ENCODE results near the gene ASXL1.
A peak's percentile ranks its signal among the peaks of the same experiment; 100 is the strongest.

ASXL1 gene

DNA sequence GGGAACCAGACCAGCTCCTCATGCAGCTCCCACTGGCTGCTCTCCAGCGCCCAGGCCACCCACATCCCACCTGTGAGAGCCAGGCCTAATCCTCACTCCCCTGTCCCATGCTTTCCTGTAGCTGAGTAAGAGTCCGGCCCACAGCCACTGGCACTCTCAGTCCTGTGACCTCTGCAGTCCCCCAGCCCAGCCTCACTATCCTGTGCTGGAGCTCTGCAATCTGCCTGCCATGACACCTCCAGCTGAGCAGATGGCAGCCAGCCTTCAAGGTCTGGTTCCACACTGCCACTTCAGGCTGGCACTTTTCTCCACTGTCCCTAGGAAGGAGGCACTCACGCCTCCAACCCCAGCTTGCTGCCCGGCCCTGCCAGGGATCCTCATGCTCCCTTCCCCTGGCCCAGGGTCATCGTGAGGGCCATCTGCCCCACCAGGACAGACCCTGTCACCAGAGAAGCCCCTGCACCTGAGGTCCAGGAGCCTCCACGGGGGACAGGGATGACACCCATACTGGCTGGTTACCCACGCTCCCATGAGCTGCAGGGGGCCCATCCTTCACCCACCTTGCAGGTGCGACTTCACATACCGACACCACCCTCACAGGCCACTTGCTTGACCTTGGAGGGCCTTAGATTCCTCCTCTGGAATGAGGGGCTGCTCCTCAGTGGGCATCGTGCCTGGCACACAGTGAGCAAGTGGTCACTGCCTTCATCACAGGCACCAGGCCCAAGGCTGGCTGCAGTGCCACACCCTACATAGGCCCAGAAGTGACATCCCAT, 100.1 kb downstream of the ASXL1 start:
- Histone ChIP-seq H2BK120ac (ENCODE audit: low read depth, low read length) (peak overlapping the region; percentile 14), H3K4me3 (ENCODE audit: low read length in 2 of 2) (peak overlapping the region; percentile 10 to 53), H3K4me1 (ENCODE audit: control insufficient read depth in 2 of 2, insufficient read depth in 1 of 2, low read depth in 1 of 2, low read length in 2 of 2) (peaks cover 21 to 31% of the 10 kb centered on the region in 2 donors), H3K27ac (replicated peaks; ENCODE audit: low read length) (peak overlapping the region; percentile 85), H3K4ac (ENCODE audit: low read length) (peak overlapping the region; percentile 26), H3K9me3 (replicated peaks in 1 of 2; ENCODE audit: control insufficient read depth in 2 of 2, insufficient read depth in 1 of 2, low read depth in 1 of 2, low read length in 2 of 2) (no peaks in the 10 kb centered on the region), H4K8ac (ENCODE audit: low read depth, low read length) (peak overlapping the region; percentile 19), H3K4me2 (ENCODE audit: insufficient read depth, low read length, poor library complexity, severe bottlenecking) (no peak overlapping the region), H2BK5ac (ENCODE audit: low read length) (peak overlapping the region; percentile 99), H2AK5ac (ENCODE audit: low read depth, low read length) (peak overlapping the region; percentile 82), H3K79me1 (ENCODE audit: low read depth, low read length) (peaks cover 26% of the 10 kb centered on the region), H3K9ac (ENCODE audit: low read depth, low read length, poor library complexity) (peak overlapping the region; percentile 83), H3K23ac (ENCODE audit: low read depth, low read length, poor library complexity) (peak overlapping the region; percentile 85), H2BK15ac (ENCODE audit: low read length) (peak overlapping the region; percentile 97), H2BK12ac (ENCODE audit: low read length) (peak overlapping the region; percentile 73), H3K14ac (ENCODE audit: low read length) (peak overlapping the region; percentile 47), H2AFZ (ENCODE audit: low read length) (peak overlapping the region; percentile 84), H3K36me3 (replicated peaks in 1 of 2; ENCODE audit: control insufficient read depth in 2 of 2, insufficient read depth in 2 of 2, low read length in 2 of 2) (peaks cover 24 to 36% of the 10 kb centered on the region in 2 donors), H3K18ac (ENCODE audit: low read length) (peak overlapping the region; percentile 96), H3K27me3 (ENCODE audit: control insufficient read depth in 3 of 3, insufficient read depth in 3 of 3, low read depth in 1 of 3, low read length in 3 of 3) (peaks cover 0 to 2% (median 0%) of the 10 kb centered on the region in 3 experiments), H4K91ac (ENCODE audit: low read depth, low read length, poor library complexity) (peak overlapping the region; percentile 75)
- no CpG with 5 or more reads among the region's 10 CpGs for WGBS, 2 donors (ENCODE audit: extremely low coverage in 2 of 2, insufficient read length in 2 of 2, insufficient replicate concordance in 1 of 2)
- DNase-seq (ENCODE audit: low spot score), result no peak

DNA sequence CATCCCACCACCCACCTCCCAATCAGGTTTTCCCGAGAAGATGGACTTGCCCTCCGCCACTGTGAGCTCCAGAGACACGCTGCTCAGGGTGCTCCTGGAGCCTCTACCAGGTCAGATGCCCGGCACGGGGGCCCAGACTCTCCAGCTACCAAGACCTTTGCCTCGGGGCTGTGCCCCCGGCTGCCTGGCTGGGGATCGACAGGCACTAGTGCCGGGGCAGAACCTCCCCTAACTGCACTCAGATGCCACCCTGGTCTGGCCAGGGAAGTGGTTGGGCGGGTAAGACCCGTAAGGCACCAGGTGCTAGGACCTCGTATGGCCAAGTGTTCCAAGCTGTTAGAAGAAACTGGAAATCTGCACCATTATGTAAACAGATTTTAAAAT, 100.7 kb downstream of the ASXL1 start:
- no CpG with 5 or more reads among the region's 12 CpGs for WGBS, 2 donors (ENCODE audit: extremely low coverage in 2 of 2, insufficient read length in 2 of 2, insufficient replicate concordance in 1 of 2)
- Histone ChIP-seq H2BK12ac (ENCODE audit: low read length) (no peak overlapping the region), H3K27ac (replicated peaks; ENCODE audit: low read length) (no peak overlapping the region), H3K4me1 (ENCODE audit: control insufficient read depth in 2 of 2, insufficient read depth in 1 of 2, low read depth in 1 of 2, low read length in 2 of 2) (peaks cover 26 to 37% of the 10 kb centered on the region in 2 donors), H3K14ac (ENCODE audit: low read length) (peak overlapping the region; percentile 41), H3K9ac (ENCODE audit: low read depth, low read length, poor library complexity) (peak overlapping the region; percentile 83), H3K4me2 (ENCODE audit: insufficient read depth, low read length, poor library complexity, severe bottlenecking) (no peak overlapping the region), H2AK5ac (ENCODE audit: low read depth, low read length) (peak overlapping the region; percentile 82), H2BK15ac (ENCODE audit: low read length) (peak overlapping the region; percentile 97), H2BK5ac (ENCODE audit: low read length) (peak overlapping the region; percentile 99), H3K36me3 (replicated peaks in 1 of 2; ENCODE audit: control insufficient read depth in 2 of 2, insufficient read depth in 2 of 2, low read length in 2 of 2) (peaks cover 19 to 33% of the 10 kb centered on the region in 2 donors), H4K8ac (ENCODE audit: low read depth, low read length) (peak overlapping the region; percentile 19), H2BK120ac (ENCODE audit: low read depth, low read length) (no peak overlapping the region), H4K91ac (ENCODE audit: low read depth, low read length, poor library complexity) (no peak overlapping the region), H3K23ac (ENCODE audit: low read depth, low read length, poor library complexity) (no peak overlapping the region), H3K4ac (ENCODE audit: low read length) (no peak overlapping the region), H3K9me3 (replicated peaks in 1 of 2; ENCODE audit: control insufficient read depth in 2 of 2, insufficient read depth in 1 of 2, low read depth in 1 of 2, low read length in 2 of 2) (no peaks in the 10 kb centered on the region), H3K27me3 (ENCODE audit: control insufficient read depth in 3 of 3, insufficient read depth in 3 of 3, low read depth in 1 of 3, low read length in 3 of 3) (peaks cover 0 to 2% (median 0%) of the 10 kb centered on the region in 3 experiments), H3K4me3 (ENCODE audit: low read length in 2 of 2) (no peak overlapping the region), H2AFZ (ENCODE audit: low read length) (no peak overlapping the region), H3K79me1 (ENCODE audit: low read depth, low read length) (peaks cover 31% of the 10 kb centered on the region), H3K18ac (ENCODE audit: low read length) (peak overlapping the region; percentile 96)
- no peak for DNase-seq (ENCODE audit: low spot score)

GRCh38 chr20:32460231-32460630, 102.1 kb downstream of the ASXL1 start:
- no peak overlapping the region for H3K4me3 ChIP-seq (ENCODE audit: low read length in 2 of 2)
- H2BK5ac ChIP-seq (ENCODE audit: low read length), result no peak overlapping the region
- H3K14ac ChIP-seq (ENCODE audit: low read length), result peak overlapping the region; percentile 47
- no peak overlapping the region for H3K27ac ChIP-seq (replicated peaks; ENCODE audit: low read length)
- no peak overlapping the region for H3K23ac ChIP-seq (ENCODE audit: low read depth, low read length, poor library complexity)
- DNase-seq (ENCODE audit: low spot score), result no peak
- no peak overlapping the region for H2BK15ac ChIP-seq (ENCODE audit: low read length)
- no peak overlapping the region for H3K4me2 ChIP-seq (ENCODE audit: insufficient read depth, low read length, poor library complexity, severe bottlenecking)
- H4K8ac ChIP-seq (ENCODE audit: low read depth, low read length), result no peak overlapping the region
- peaks cover 7 to 27% of the 10 kb centered on the region in 2 donors for H3K36me3 ChIP-seq (replicated peaks in 1 of 2; ENCODE audit: control insufficient read depth in 2 of 2, insufficient read depth in 2 of 2, low read length in 2 of 2)
- H3K9me3 ChIP-seq (replicated peaks in 1 of 2; ENCODE audit: control insufficient read depth in 2 of 2, insufficient read depth in 1 of 2, low read depth in 1 of 2, low read length in 2 of 2), result no peaks in the 10 kb centered on the region
- H3K4me1 ChIP-seq (ENCODE audit: control insufficient read depth in 2 of 2, insufficient read depth in 1 of 2, low read depth in 1 of 2, low read length in 2 of 2), result peaks cover 33 to 47% of the 10 kb centered on the region in 2 donors
- H2BK120ac ChIP-seq (ENCODE audit: low read depth, low read length), result no peak overlapping the region
- peak overlapping the region; percentile 83 for H2AK5ac ChIP-seq (ENCODE audit: low read depth, low read length)
- H3K18ac ChIP-seq (ENCODE audit: low read length), result no peak overlapping the region
- peaks cover 28% of the 10 kb centered on the region for H3K79me1 ChIP-seq (ENCODE audit: low read depth, low read length)
- no peak overlapping the region for H2BK12ac ChIP-seq (ENCODE audit: low read length)
- no peak overlapping the region for H3K9ac ChIP-seq (ENCODE audit: low read depth, low read length, poor library complexity)
- WGBS, 2 donors (ENCODE audit: extremely low coverage in 2 of 2, insufficient read length in 2 of 2, insufficient replicate concordance in 1 of 2), result no CpG with 5 or more reads among the region's 15 CpGs
- peaks cover 0 to 2% (median 0%) of the 10 kb centered on the region in 3 experiments for H3K27me3 ChIP-seq (ENCODE audit: control insufficient read depth in 3 of 3, insufficient read depth in 3 of 3, low read depth in 1 of 3, low read length in 3 of 3)
- no peak overlapping the region for H3K4ac ChIP-seq (ENCODE audit: low read length)
- no peak overlapping the region for H2AFZ ChIP-seq (ENCODE audit: low read length)
- H4K91ac ChIP-seq (ENCODE audit: low read depth, low read length, poor library complexity), result no peak overlapping the region

DNA sequence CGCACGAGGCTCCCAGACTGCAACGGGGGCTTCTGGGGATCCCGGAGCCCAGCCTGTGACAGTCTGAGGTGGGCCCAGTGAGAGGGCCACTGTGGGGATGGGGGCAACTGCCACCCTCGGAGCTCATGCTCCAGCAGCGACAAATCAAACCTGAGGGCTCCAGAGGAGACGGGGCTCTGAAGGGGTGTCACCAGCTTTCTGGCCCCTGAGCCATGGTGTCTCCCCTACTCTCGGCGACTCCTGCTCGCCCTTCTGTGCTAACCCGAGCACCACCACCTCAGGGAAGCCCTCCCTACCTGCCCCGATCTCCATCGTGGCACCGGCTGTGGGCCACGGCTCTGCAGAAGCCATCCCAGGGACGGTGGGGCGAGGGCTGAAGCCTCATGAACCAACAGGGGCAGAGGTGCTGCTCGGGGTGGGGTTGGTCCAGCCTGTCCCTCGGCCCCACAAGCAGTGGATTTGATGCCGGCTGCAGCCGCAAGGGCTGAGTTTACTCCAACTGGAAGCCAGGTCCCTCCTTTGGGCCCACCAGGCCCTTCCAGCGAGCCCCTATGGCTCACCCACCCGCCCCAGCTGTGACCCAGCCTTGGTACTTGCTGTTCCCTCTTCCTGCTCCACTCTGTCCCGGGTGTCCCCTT, 102.7 kb downstream of the ASXL1 start:
- Histone ChIP-seq H2BK15ac (ENCODE audit: low read length) (peak overlapping the region; percentile 21), H2BK12ac (ENCODE audit: low read length) (no peak overlapping the region), H2AK5ac (ENCODE audit: low read depth, low read length) (peak overlapping the region; percentile 83), H4K8ac (ENCODE audit: low read depth, low read length) (no peak overlapping the region), H3K4me3 (ENCODE audit: low read length in 2 of 2) (no peak overlapping the region), H3K36me3 (replicated peaks in 1 of 2; ENCODE audit: control insufficient read depth in 2 of 2, insufficient read depth in 2 of 2, low read length in 2 of 2) (peaks cover 5 to 28% of the 10 kb centered on the region in 2 donors), H2BK120ac (ENCODE audit: low read depth, low read length) (no peak overlapping the region), H3K4me2 (ENCODE audit: insufficient read depth, low read length, poor library complexity, severe bottlenecking) (no peak overlapping the region), H2BK5ac (ENCODE audit: low read length) (no peak overlapping the region), H3K9ac (ENCODE audit: low read depth, low read length, poor library complexity) (no peak overlapping the region), H3K9me3 (replicated peaks in 1 of 2; ENCODE audit: control insufficient read depth in 2 of 2, insufficient read depth in 1 of 2, low read depth in 1 of 2, low read length in 2 of 2) (no peaks in the 10 kb centered on the region), H3K4me1 (ENCODE audit: control insufficient read depth in 2 of 2, insufficient read depth in 1 of 2, low read depth in 1 of 2, low read length in 2 of 2) (peaks cover 33 to 48% of the 10 kb centered on the region in 2 donors), H3K23ac (ENCODE audit: low read depth, low read length, poor library complexity) (no peak overlapping the region), H3K27me3 (ENCODE audit: control insufficient read depth in 3 of 3, insufficient read depth in 3 of 3, low read depth in 1 of 3, low read length in 3 of 3) (peaks cover 0 to 2% (median 0%) of the 10 kb centered on the region in 3 experiments), H3K14ac (ENCODE audit: low read length) (peak overlapping the region; percentile 47), H4K91ac (ENCODE audit: low read depth, low read length, poor library complexity) (no peak overlapping the region), H2AFZ (ENCODE audit: low read length) (no peak overlapping the region), H3K4ac (ENCODE audit: low read length) (peak overlapping the region; percentile 76), H3K27ac (replicated peaks; ENCODE audit: low read length) (no peak overlapping the region), H3K79me1 (ENCODE audit: low read depth, low read length) (peaks cover 27% of the 10 kb centered on the region), H3K18ac (ENCODE audit: low read length) (peak overlapping the region; percentile 70)
- no CpG with 5 or more reads among the region's 24 CpGs for WGBS, 2 donors (ENCODE audit: extremely low coverage in 2 of 2, insufficient read length in 2 of 2, insufficient replicate concordance in 1 of 2)
- no peak for DNase-seq (ENCODE audit: low spot score)
